ENCODE measurements around the gene MAS1. TPM values are rescaled to one million over a fixed set of nuclear protein-coding genes. Genes with fewer than 3 reads are reported as not detected.

The MAS1 gene
- total and polyA plus RNA-seq, 2 of the 13 experiments (the other 11 are each of a cell fraction or from before 2014, with no cell fraction given), result not detected

DNA sequence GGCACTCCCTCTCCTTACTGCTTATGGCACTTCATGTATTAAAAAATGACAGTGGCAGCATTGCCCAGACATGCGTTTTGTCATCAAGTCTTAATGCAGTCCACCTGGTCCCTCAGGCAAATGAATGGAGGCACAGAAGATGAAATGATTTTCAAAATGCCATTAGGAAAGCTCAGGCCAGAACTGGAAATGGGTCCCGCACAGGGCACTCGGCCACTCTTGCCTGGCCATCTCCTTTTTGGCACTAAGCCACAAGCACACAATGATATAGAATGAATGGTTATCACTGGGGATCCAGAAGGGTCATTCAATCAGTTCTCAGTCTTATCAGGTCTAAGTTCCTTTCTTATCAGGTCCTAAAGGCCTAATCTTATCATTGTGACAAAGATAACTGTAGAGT, 15.6 kb downstream of the MAS1 start (continued):
- TF ChIP-seq ZNF703 (CRISPR knock-in tag; IDR thresholded peaks at IDR 0.05; ENCODE audit: borderline replicate concordance) (no peak), FOXK1 (CRISPR knock-in tag; IDR thresholded peaks at IDR 0.05; ENCODE audit: borderline replicate concordance, low read depth) (no peak), ZNF264 (CRISPR knock-in tag; IDR thresholded peaks at IDR 0.05) (no peak), ZNF570 (CRISPR knock-in tag; IDR thresholded peaks at IDR 0.05; ENCODE audit: borderline replicate concordance) (no peak)
- TF ChIP-seq, protein P1, sequence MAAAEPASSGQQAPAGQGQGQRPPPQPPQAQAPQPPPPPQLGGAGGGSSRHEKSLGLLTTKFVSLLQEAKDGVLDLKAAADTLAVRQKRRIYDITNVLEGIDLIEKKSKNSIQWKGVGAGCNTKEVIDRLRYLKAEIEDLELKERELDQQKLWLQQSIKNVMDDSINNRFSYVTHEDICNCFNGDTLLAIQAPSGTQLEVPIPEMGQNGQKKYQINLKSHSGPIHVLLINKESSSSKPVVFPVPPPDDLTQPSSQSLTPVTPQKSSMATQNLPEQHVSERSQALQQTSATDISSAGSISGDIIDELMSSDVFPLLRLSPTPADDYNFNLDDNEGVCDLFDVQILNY (CRISPR knock-in tag; conservative IDR thresholded peaks at IDR 0.05), result no peak

DNA sequence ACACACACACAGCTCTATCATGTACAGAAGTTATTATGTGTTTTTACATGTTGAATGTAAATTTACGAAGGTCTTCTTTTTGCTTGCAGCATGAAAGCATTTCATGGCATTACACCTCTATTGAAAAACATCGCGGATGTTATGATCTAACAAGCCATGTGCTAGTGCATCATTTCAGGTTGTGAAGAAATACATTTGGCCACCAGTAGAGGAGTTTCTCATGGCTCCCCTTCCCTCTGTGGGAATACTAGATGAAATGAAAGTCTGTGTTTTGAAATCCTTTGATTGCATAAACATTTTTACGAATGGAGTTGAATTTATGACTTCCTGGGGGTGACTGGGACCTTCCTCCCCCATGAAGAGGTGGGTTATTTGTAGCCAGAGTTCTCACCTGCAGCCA, 17.7 kb downstream of the MAS1 start:
- Histone ChIP-seq H3K4me3 (replicated peaks in 1 of 3; ENCODE audit: insufficient read depth in 1 of 3, low read depth in 2 of 3, low read length in 3 of 3) (no peak overlapping the region), H3K27ac (ENCODE audit: extremely low read length, insufficient read depth, low read length) (no peak overlapping the region), H3K79me2 (ENCODE audit: insufficient read depth, low read length) (no peaks in the 10 kb centered on the region), H4K20me1 (ENCODE audit: insufficient read depth, low read length) (no peaks in the 10 kb centered on the region), H3K4me2 (ENCODE audit: low read depth, low read length) (no peak overlapping the region), H3K36me3 (replicated peaks in 1 of 2; ENCODE audit: control insufficient read depth in 1 of 2, insufficient read depth in 2 of 2, low read length in 2 of 2) (no peaks in the 10 kb centered on the region), H3K27me3 (ENCODE audit: control insufficient read depth in 1 of 2, insufficient read depth in 2 of 2, low read length in 2 of 2) (peaks cover 2 to 55% of the 10 kb centered on the region in 2 experiments; a peak in 4 of 5 replicates), H2AFZ (ENCODE audit: low read length) (no peak overlapping the region), H3K9me3 (ENCODE audit: low read length) (no peaks in the 10 kb centered on the region), H3K9ac (ENCODE audit: insufficient read depth, low read depth, low read length) (no peak overlapping the region), H3K4me1 (ENCODE audit: insufficient read depth, low read length) (no peaks in the 10 kb centered on the region)
- 57% methylated on average over 4 of the region's 4 CpGs for WGBS (ENCODE audit: low lambda C conversion rate)
- FAIRE-seq (no peak), ATAC-seq (no peak), DNase-seq (ENCODE audit: low spot score) (no peak)
- intact Hi-C loops (cut with micrococcal nuclease; ENCODE audit: unreplicated experiment) (no loop called here), in situ Hi-C loops (cut with HindIII; ENCODE audit: extremely low pct_ligation_motif_present, low pct_unique_long_range_greater_than_20kb) (no loop called here)
- ChIA-PET CTCF (ENCODE audit: low intra/inter-chr PET ratio, low total read pairs) (no interaction called here), POLR2A (no interaction called here)
- no TSS peak for BruUV-seq (replicated peaks)
- no peak for TF ChIP-seq ZNF644 (CRISPR knock-in tag; IDR thresholded peaks at IDR 0.05; ENCODE audit: low read depth)
- TF ChIP-seq IKZF4 (CRISPR knock-in tag; IDR thresholded peaks at IDR 0.05; ENCODE audit: borderline replicate concordance, low read depth, not compliant biosample characterization), result no peak
- no peak for TF ChIP-seq LCORL (IDR thresholded peaks at IDR 0.05)
- no peak for TF ChIP-seq LCORL (CRISPR knock-in tag; IDR thresholded peaks at IDR 0.05)
- no peak for TF ChIP-seq SKI (IDR thresholded peaks at IDR 0.05; ENCODE audit: partially characterized antibody)
- TF ChIP-seq NFE2L1 (CRISPR knock-in tag; IDR thresholded peaks at IDR 0.05; ENCODE audit: borderline replicate concordance), result no peak
- no peak for TF ChIP-seq HNRNPL (IDR thresholded peaks at IDR 0.05; ENCODE audit: low read depth, low read length)
- TF ChIP-seq ZC3H4 (CRISPR knock-in tag; IDR thresholded peaks at IDR 0.05; ENCODE audit: borderline replicate concordance), result no peak
- no peak for TF ChIP-seq ZNF292 (CRISPR knock-in tag; IDR thresholded peaks at IDR 0.05; ENCODE audit: borderline replicate concordance, low read depth)
- no peak for TF ChIP-seq NR3C1 (CRISPR knock-in tag; IDR thresholded peaks at IDR 0.05)
- TF ChIP-seq REL (CRISPR knock-in tag; conservative IDR thresholded peaks at IDR 0.05), result no peak
- TF ChIP-seq, protein P2, sequence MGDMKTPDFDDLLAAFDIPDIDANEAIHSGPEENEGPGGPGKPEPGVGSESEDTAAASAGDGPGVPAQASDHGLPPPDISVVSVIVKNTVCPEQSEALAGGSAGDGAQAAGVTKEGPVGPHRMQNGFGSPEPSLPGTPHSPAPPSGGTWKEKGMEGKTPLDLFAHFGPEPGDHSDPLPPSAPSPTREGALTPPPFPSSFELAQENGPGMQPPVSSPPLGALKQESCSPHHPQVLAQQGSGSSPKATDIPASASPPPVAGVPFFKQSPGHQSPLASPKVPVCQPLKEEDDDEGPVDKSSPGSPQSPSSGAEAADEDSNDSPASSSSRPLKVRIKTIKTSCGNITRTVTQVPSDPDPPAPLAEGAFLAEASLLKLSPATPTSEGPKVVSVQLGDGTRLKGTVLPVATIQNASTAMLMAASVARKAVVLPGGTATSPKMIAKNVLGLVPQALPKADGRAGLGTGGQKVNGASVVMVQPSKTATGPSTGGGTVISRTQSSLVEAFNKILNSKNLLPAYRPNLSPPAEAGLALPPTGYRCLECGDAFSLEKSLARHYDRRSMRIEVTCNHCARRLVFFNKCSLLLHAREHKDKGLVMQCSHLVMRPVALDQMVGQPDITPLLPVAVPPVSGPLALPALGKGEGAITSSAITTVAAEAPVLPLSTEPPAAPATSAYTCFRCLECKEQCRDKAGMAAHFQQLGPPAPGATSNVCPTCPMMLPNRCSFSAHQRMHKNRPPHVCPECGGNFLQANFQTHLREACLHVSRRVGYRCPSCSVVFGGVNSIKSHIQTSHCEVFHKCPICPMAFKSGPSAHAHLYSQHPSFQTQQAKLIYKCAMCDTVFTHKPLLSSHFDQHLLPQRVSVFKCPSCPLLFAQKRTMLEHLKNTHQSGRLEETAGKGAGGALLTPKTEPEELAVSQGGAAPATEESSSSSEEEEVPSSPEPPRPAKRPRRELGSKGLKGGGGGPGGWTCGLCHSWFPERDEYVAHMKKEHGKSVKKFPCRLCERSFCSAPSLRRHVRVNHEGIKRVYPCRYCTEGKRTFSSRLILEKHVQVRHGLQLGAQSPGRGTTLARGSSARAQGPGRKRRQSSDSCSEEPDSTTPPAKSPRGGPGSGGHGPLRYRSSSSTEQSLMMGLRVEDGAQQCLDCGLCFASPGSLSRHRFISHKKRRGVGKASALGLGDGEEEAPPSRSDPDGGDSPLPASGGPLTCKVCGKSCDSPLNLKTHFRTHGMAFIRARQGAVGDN (CRISPR knock-in tag; IDR thresholded peaks at IDR 0.05), result no peak
- no peak for TF ChIP-seq ZNF530 (CRISPR knock-in tag; IDR thresholded peaks at IDR 0.05; ENCODE audit: low read depth)
- no peak for TF ChIP-seq ZNF674 (CRISPR knock-in tag; IDR thresholded peaks at IDR 0.05; ENCODE audit: low read depth)
- no peak for TF ChIP-seq KDM2A (CRISPR knock-in tag; IDR thresholded peaks at IDR 0.05; ENCODE audit: borderline replicate concordance, low read depth)
- no peak for TF ChIP-seq ELF4 (CRISPR knock-in tag; IDR thresholded peaks at IDR 0.05; ENCODE audit: borderline replicate concordance)
- TF ChIP-seq SALL2 (CRISPR knock-in tag; IDR thresholded peaks at IDR 0.05), result no peak

Measured in HepG2 (cell line).